A673 (cell line): ENCODE results near the gene ZSCAN9. TPM values are rescaled to one million over a fixed set of nuclear protein-coding genes. Genes with fewer than 3 reads are reported as not detected.

Source experiments
- BruUV-seq: library from RNA; stranded (reverse); fragments of 400-500 nt; replicated peaks from 2 replicates; lab custom pipeline; 2021; lab: Mats Ljungman, UMichigan
- CTCF ChIA-PET: fragments of 300-600 bp; sonication (Branson Sonifier 250); formaldehyde crosslinking; loops from one replicate; lab custom pipeline; 2022; ENCODE audit warnings: antibody characterized with exemption; lab: Charles Lee
- POLR2A ChIA-PET: fragments of 300-600 bp; sonication (Branson Sonifier 250); formaldehyde crosslinking; loops from one replicate; lab custom pipeline; 2022; ENCODE audit warnings: antibody characterized with exemption; ENCODE audit not compliant: low non-redundant PET; lab: Charles Lee
- DNase-seq: peaks from one replicate; pipeline ENCODE4 v3.0.0-alpha.2; 2015; ENCODE audit warnings: low spot score
- H3K27ac ChIP-seq: fragments of 200-600 bp; sonication (generic); 2 replicates; pipeline ENCODE4 v1.5.1; 2016; ENCODE audit warnings: mixed run types, low read depth, mild to moderate bottlenecking, mixed read lengths, antibody characterized with exemption, low read length; ENCODE audit not compliant: poor library complexity, severe bottlenecking
- H3K27me3 ChIP-seq: fragments of 200-600 bp; sonication (generic); replicated peaks from 2 replicates; pipeline ENCODE4 v1.6.1; 2017; ENCODE audit warnings: mixed run types, low read depth, mild to moderate bottlenecking, mixed read lengths, antibody characterized with exemption, low read length; ENCODE audit not compliant: insufficient read depth, poor library complexity
- H3K36me3 ChIP-seq: fragments of 200-600 bp; sonication (generic); 2 replicates; pipeline ENCODE4 v1.6.1; 2016; ENCODE audit warnings: mixed run types, mild to moderate bottlenecking, mixed read lengths, antibody characterized with exemption, low read length; ENCODE audit not compliant: insufficient read depth, poor library complexity, severe bottlenecking
- H3K4me1 ChIP-seq: fragments of 200-600 bp; sonication (generic); 2 replicates; pipeline ENCODE4 v1.6.1; 2017; ENCODE audit warnings: mixed run types, mild to moderate bottlenecking, mixed read lengths, antibody characterized with exemption, low read length; ENCODE audit not compliant: insufficient read depth, poor library complexity, severe bottlenecking
- H3K4me3 ChIP-seq: fragments of 200-600 bp; sonication (generic); 2 replicates; pipeline ENCODE4 v1.5.1; 2016; ENCODE audit warnings: low read depth, mixed run types, mild to moderate bottlenecking, mixed read lengths, low read length; ENCODE audit not compliant: poor library complexity, severe bottlenecking
- H3K9me3 ChIP-seq: fragments of 200-600 bp; sonication (generic); 2 replicates; pipeline ENCODE4 v1.6.1; 2016; ENCODE audit warnings: mixed run types, low read depth, mild to moderate bottlenecking, mixed read lengths, antibody characterized with exemption, low read length; ENCODE audit not compliant: poor library complexity, severe bottlenecking
- CTCF ChIP-seq: fragments of 300-800, 200-600 bp; sonication (generic); conservative IDR thresholded peaks from 2 replicates; pipeline ENCODE4 v1.5.1; 2017; ENCODE audit warnings: low read depth, mild to moderate bottlenecking, antibody characterized with exemption, low read length, moderate library complexity, mixed read lengths
- EZH2 ChIP-seq: fragments of 200-600 bp; sonication (generic); IDR thresholded peaks from 2 replicates; pipeline ENCODE4 v1.6.1; 2017; ENCODE audit warnings: borderline replicate concordance, low read depth, mild to moderate bottlenecking, mixed read lengths, antibody characterized with exemption, low read length; ENCODE audit not compliant: poor library complexity, severe bottlenecking
- intact Hi-C: fragments of 100-400 bp; cut with micrococcal nuclease; formaldehyde crosslinking; loops from one replicate; pipeline ENCODE4 v1.10.0; 2022; ENCODE audit not compliant: unreplicated experiment
- total RNA-seq: library from RNA; stranded (reverse); gene quantifications from 2 replicates; pipeline ENCODE4 v1.2.3, GENCODE V29; 2021

Gene ZSCAN9
- total RNA-seq, 1 experiment from 2014 or later: 13.3 TPM

GRCh38 chr6:28188111-28188979 lies 36.7 kb upstream of the ZSCAN9 start:
- no TSS peak for BruUV-seq
- DNase-seq: no peak
- ChIA-PET CTCF (no interaction called here), POLR2A (no interaction called here)
- H3K27me3 ChIP-seq: no peaks in the 10 kb centered on the region
- no peak for TF ChIP-seq CTCF
- no peaks in the 10 kb centered on the region for H3K36me3 ChIP-seq
- H3K9me3 ChIP-seq: peaks cover 46% of the 10 kb centered on the region
- no peak overlapping the region for H3K4me3 ChIP-seq
- H3K27ac ChIP-seq: no peak overlapping the region
- no peaks in the 10 kb centered on the region for H3K4me1 ChIP-seq
- intact Hi-C loops: no loop called here

DNA sequence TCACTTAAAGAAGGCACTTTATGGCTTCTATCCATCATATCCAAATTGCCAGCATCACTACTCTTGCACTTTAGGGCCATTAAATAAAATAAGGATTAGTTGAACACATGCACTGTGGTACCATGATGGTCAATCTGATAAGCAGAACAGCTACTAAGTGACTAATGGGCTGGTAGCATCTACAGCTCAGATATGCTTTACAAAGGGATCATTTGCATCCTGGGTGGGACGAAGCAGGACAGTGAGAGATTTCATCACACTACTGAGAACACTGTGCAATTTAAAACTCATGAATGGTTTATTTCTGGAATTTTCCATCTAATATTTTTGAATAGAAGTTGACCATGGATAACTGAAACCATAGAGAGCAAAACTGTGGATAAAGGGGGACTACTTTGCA lies 25.1 kb upstream of the ZSCAN9 start:
- no peaks in the 10 kb centered on the region for H3K9me3 ChIP-seq
- POLR2A ChIA-PET: interaction anchor here (0.6 kb wide), 2 partner anchors 76 to 89 kb away, joined by 3 read pairs; no protein-coding TSS in a partner anchor
- no peaks in the 10 kb centered on the region for H3K27me3 ChIP-seq
- TF ChIP-seq CTCF (no peak), EZH2 (no peak)
- no peak overlapping the region for H3K4me3 ChIP-seq
- DNase-seq: no peak
- no peak overlapping the region for H3K27ac ChIP-seq
- intact Hi-C loops: no loop called here
- BruUV-seq: no TSS peak
- H3K4me1 ChIP-seq: peaks cover 8% of the 10 kb centered on the region
- no peaks in the 10 kb centered on the region for H3K36me3 ChIP-seq
- CTCF ChIA-PET: no interaction called here

GRCh38 chr6:28203201-28203600 lies 21.9 kb upstream of the ZSCAN9 start:
- Histone ChIP-seq H3K4me1 (peaks cover 8% of the 10 kb centered on the region), H3K36me3 (no peaks in the 10 kb centered on the region), H3K27ac (no peak overlapping the region), H3K4me3 (no peak overlapping the region), H3K9me3 (no peaks in the 10 kb centered on the region), H3K27me3 (no peaks in the 10 kb centered on the region)
- intact Hi-C loops: no loop called here
- POLR2A ChIA-PET: no interaction called here
- TF ChIP-seq CTCF (no peak), EZH2 (no peak)
- CTCF ChIA-PET: no interaction called here
- no peak for DNase-seq
- no TSS peak for BruUV-seq
